IMR-90 (cell line): ENCODE data around the gene AVPR1B.

Source experiments
- CEBPB ChIP-seq: IDR thresholded peaks from 2 replicates; pipeline ENCODE4 v1.6.1; 2012; ENCODE audit warnings: low read depth, low read length, improper control_type of control experiment
- CTCF ChIP-seq: conservative IDR thresholded peaks from 2 replicates; pipeline ENCODE4 v1.5.1; 2012; ENCODE audit warnings: mild to moderate bottlenecking, low read depth, low read length, improper control_type of control experiment
- FOS ChIP-seq: fragments of 150-350 bp; IDR thresholded peaks from 2 replicates; pipeline ENCODE4 v1.6.1; 2016; ENCODE audit warnings: low read depth, low read length
- MAZ ChIP-seq: IDR thresholded peaks from 2 replicates; pipeline ENCODE4 v1.6.1; 2012; ENCODE audit warnings: low read depth, mild to moderate bottlenecking, low read length, improper control_type of control experiment, moderate library complexity, borderline replicate concordance
- MXI1 ChIP-seq: IDR thresholded peaks from 2 replicates; pipeline ENCODE4 v1.6.1; 2012; ENCODE audit warnings: low read depth, mild to moderate bottlenecking, low read length, moderate library complexity, borderline replicate concordance
- NFE2L2 ChIP-seq: fragments of 150-350 bp; IDR thresholded peaks from 2 replicates; pipeline ENCODE4 v1.6.1; 2016; ENCODE audit warnings: low read depth, mild to moderate bottlenecking, low read length
- POLR2A ChIP-seq: IDR thresholded peaks from 2 replicates; pipeline ENCODE4 v1.6.1; 2012; ENCODE audit warnings: mild to moderate bottlenecking, low read depth, low read length
- RAD21 ChIP-seq: IDR thresholded peaks from 2 replicates; pipeline ENCODE4 v1.6.1; 2012; ENCODE audit warnings: low read length, improper control_type of control experiment
- RFX5 ChIP-seq: IDR thresholded peaks from 2 replicates; pipeline ENCODE4 v1.8.0; 2012; ENCODE audit warnings: low read depth, mild to moderate bottlenecking, low read length, moderate library complexity
- SMC3 ChIP-seq: fragments of 150-350 bp; IDR thresholded peaks from 2 replicates; pipeline ENCODE4 v1.6.1; 2016; ENCODE audit warnings: low read depth, mild to moderate bottlenecking, antibody characterized with exemption, low read length, moderate library complexity
- USF2 ChIP-seq: fragments of 150-350 bp; IDR thresholded peaks from 2 replicates; pipeline ENCODE4 v1.6.1; 2017; ENCODE audit warnings: mild to moderate bottlenecking, antibody characterized with exemption, low read length, low read depth

GRCh38 chr1:206111271-206111927 is 5.8 kb downstream of the AVPR1B start:
- no peak for TF ChIP-seq POLR2A
- TF ChIP-seq CTCF: no peak
- TF ChIP-seq RAD21: no peak
- no peak for TF ChIP-seq MXI1
- TF ChIP-seq RFX5: no peak
- TF ChIP-seq USF2: no peak
- no peak for TF ChIP-seq CEBPB
- no peak for TF ChIP-seq NFE2L2
- no peak for TF ChIP-seq MAZ
- TF ChIP-seq FOS: no peak
- no peak for TF ChIP-seq SMC3
